HG03159 (cell line): ENCODE data around the gene KRT71.
"Not testable (repeated sequence)": the region's sequence is repeated elsewhere in the genome, so short reads cannot be mapped to it uniquely, and the experiment has no call there.

Source experiments
- ATAC-seq: cut with Tn5 transposase; IDR thresholded peaks from one replicate; pipeline ENCODE4 v1.9.1; 2021; ENCODE audit warnings: mild to moderate bottlenecking, moderate library complexity; ENCODE audit not compliant: unreplicated experiment

KRT71 gene

DNA sequence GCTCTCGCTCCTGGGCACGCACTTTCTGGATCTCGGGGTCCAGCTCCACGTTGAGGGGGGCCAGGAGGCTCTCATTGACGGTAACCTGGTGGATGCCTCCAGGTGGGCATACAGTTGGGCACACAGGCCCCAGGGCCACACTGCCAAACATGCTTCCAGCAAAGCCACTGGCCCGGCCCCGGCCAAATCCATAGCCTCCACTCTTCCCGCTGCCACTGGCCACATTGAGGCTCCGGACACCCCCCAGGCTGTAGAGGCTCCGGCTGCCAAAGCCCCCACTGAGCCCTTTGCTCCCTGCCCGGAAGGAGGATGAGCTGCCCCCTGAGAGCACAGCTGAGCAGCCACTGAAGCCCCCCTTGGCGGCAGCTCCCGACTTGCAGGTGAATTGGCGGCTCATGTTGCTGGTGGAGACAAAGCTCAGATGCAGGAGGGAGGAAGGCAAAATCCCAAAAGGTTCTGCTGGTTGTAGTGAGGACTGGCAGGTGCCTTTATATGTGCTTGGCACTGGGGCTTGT, at the start of gene KRT71:
Gene KRT71 (minus strand): TSS at position 465 of the 515 bp plus-strand sequence. CDS start 68 bp downstream, at position 397.
- ATAC-seq, result no peak

DNA sequence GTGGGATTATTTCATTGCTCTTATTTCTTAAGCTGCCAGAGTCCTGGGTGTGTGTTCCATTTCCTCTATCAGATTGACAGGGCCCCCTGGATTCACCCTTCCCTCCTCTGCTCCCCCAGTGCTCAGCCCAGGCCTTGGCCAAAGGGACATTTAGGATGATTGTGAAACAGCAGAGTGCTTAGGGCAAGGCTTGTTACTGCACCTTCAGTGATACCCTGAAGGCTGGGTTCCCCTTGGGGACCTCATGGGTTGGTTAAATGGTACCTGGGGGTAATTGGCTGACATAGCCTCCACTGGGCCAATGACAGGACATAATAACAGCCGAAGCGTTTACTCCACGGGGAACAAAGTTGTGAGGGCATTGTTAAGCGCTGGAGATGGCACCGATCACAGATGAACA, 49.6 kb upstream of the KRT71 start:
- ATAC-seq, result no peak

- ATAC-seq, result no peak
These were observed 48.7 kb upstream of the KRT71 start for GRCh38 chr12:52601671-52602070.

- ATAC-seq, result no peak
These were observed 48.1 kb upstream of the KRT71 start, which contains the start of gene KRT72 for GRCh38 chr12:52600941-52601481. Gene KRT72, minus strand, starts transcription at chr12:52601463. Its CDS starts 11 bp downstream, at chr12:52601452.

GRCh38 chr12:52600475-52600874, 47.5 kb upstream of the KRT71 start:
- ATAC-seq, result no peak

DNA sequence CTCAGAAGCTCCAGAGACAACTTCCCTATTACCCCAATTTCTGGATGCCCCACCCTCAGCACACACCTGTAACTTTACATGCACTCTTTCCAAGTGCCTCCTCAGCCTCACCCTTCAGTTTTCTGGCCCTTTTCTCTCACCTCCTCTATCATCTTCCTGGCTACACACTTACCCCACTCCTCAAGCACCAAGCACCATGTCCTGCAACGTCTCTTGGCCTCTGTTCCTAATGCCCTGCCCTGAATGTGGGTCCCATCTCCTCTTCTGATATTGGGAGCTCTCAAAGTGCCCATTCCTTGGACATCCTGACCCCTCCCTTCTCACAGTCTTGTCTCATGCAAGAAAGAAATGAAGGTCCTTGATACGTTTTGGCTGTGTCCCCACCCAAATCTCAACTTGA, 47.1 kb upstream of the KRT71 start:
- no peak for ATAC-seq

DNA sequence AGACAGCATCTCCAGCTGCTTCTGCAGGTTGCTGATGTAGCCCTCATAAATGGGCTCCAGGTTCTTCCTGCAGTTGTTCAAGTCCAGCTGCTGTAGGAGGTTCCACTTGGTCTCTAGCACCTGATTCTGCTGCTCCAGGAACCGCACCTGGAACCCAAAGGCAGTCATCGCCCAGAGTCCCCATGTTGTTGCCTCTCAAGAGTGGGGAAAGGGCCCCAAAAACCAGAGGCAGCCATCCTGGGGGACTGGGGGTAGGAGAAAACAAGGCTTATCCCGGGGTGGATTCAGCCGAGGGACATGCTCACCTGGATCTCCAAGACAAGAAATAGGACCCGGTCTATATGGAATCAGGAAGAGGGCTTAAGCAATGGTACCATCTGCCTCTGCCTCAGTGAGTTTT, 46.0 kb upstream of the KRT71 start:
- no peak for ATAC-seq

GRCh38 chr12:52594237-52594636, 41.3 kb upstream of the KRT71 start:
- not testable (repeated sequence) for ATAC-seq

DNA sequence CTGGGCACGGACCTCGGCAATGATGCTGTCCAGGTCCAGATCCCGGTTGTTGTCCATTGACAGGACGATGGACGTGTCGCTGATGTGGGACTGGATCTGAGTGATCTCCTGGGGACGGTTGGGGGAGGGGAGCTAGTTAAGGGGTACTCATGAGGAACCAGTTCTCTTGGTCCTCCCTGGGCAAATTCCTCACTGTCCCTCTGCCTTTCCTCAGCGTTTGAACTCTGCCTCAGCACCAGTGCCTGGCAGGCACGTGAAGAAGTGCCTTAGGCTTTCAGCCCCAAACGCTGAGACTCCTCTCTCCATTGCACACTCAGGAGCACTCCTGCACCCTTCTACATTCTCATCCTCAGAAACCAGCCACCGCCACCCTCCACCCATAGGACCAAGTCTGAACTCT, 38.6 kb upstream of the KRT71 start:
- ATAC-seq, result no peak

- no peak for ATAC-seq
These were observed 37.1 kb upstream of the KRT71 start for GRCh38 chr12:52590021-52590420.

GRCh38 chr12:52587563-52587962, 34.6 kb upstream of the KRT71 start:
- no peak for ATAC-seq

GRCh38 chr12:52585946-52586345, 33.0 kb upstream of the KRT71 start:
- ATAC-seq, result no peak

- no peak for ATAC-seq
These were observed 32.1 kb upstream of the KRT71 start for GRCh38 chr12:52585066-52585465.

- ATAC-seq, result no peak
These were observed 31.3 kb upstream of the KRT71 start for GRCh38 chr12:52584156-52584682.

- no peak for ATAC-seq
These were observed 30.1 kb upstream of the KRT71 start for GRCh38 chr12:52582971-52583456.

GRCh38 chr12:52582486-52582885, 29.5 kb upstream of the KRT71 start:
- no peak for ATAC-seq

GRCh38 chr12:52581481-52581880, 28.5 kb upstream of the KRT71 start:
- ATAC-seq, result no peak

DNA sequence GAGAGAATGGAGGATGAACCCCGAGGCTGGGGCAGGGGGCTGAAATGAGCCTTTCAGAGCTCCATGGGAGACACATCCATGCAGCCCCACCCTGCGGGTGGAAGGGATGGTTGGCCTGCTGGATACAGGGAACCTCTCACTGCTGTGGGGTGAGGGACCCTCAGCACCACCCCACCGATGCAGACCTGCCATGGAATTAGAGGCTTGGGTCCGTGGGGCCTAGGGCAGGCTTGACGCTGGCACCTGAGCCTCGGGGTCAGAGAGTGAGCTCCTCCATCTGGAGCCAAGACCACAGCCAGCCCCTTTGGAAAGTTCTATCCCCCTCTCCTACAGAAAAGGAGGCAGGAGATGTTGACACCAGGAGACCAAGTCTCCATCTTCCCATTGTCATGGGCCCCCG, 28.1 kb upstream of the KRT71 start:
- ATAC-seq, result no peak

DNA sequence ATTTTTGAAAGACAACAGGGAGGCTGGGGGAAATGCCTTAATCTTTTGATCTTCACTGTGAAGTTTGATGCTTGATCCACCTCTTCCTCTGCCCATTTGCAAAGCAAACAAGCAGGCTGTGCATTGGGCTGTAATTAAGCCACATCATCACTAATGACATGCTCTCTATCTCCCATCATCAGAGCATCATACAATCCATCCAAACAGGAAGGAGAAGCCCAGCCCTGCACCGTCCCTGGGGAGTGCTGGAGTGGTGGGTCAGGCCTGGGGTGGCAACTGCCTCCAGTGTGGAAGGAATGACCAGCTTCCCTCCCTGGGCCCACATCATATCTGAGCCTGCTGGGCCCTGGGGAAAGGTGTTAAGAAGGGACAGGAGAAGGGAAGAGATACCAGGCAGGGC, 27.6 kb upstream of the KRT71 start:
- no peak for ATAC-seq

GRCh38 chr12:52579468-52580465, 26.8 kb upstream of the KRT71 start:
- no peak for ATAC-seq

GRCh38 chr12:52578469-52578868, 25.5 kb upstream of the KRT71 start:
- no peak for ATAC-seq
